ENCODE results near the gene FZD8. TPM values are rescaled to one million over a fixed set of nuclear protein-coding genes. Genes with fewer than 3 reads are reported as not detected.
A peak's percentile ranks its signal among the peaks of the same experiment; 100 is the strongest.

Gene FZD8
- total RNA-seq, 4 donors from 2014 or later, result 12.4 to 21.5 (median 19.9) TPM

- DNase-seq, result no peak
- TF ChIP-seq POLR2A (IDR thresholded peaks at IDR 0.05), result no peak
- Histone ChIP-seq H3K4me3 (replicated peaks in 1 of 3) (no peak overlapping the region), H3K4me1 (no peaks in the 10 kb centered on the region), H3K36me3 (no peaks in the 10 kb centered on the region), H3K27me3 (no peaks in the 10 kb centered on the region), H3K27ac (no peak overlapping the region), H3K9me3 (no peaks in the 10 kb centered on the region)
- intact Hi-C loops (cut with DNase I), result no loop called here
- WGBS, 2 donors, result 48 to 66% methylated on average over 5 of the region's 5 CpGs
These were observed 27.8 kb downstream of the FZD8 start for GRCh38 chr10:35614312-35614711.

- Histone ChIP-seq H3K4me3 (replicated peaks in 1 of 3) (no peak overlapping the region), H3K27me3 (no peaks in the 10 kb centered on the region), H3K9me3 (no peaks in the 10 kb centered on the region), H3K36me3 (no peaks in the 10 kb centered on the region), H3K4me1 (no peaks in the 10 kb centered on the region), H3K27ac (no peak overlapping the region)
- TF ChIP-seq CTCF (IDR thresholded peaks at IDR 0.05), result peak in 3 of 6 experiments; percentile 29 to 35 (median 34)
- no peak for TF ChIP-seq POLR2A (IDR thresholded peaks at IDR 0.05)
- DNase-seq, result no peak
- intact Hi-C loops (cut with DNase I), result no loop called here
- 51 to 55% methylated on average over 8 of the region's 8 CpGs for WGBS, 2 donors
These were observed 28.4 kb downstream of the FZD8 start for GRCh38 chr10:35613597-35614226.

- no peaks in the 10 kb centered on the region for H3K27me3 ChIP-seq
- H3K4me3 ChIP-seq (replicated peaks in 1 of 3), result no peak overlapping the region
- H3K9me3 ChIP-seq, result no peaks in the 10 kb centered on the region
- WGBS, 2 donors, result 65 to 67% methylated on average over 2 of the region's 2 CpGs
- no peak for DNase-seq
- TF ChIP-seq CTCF (IDR thresholded peaks at IDR 0.05) (no peak), POLR2A (IDR thresholded peaks at IDR 0.05) (no peak)
- no peak overlapping the region for H3K27ac ChIP-seq
- H3K36me3 ChIP-seq, result no peaks in the 10 kb centered on the region
- peaks cover 0 to 2% of the 10 kb centered on the region in 2 donors for H3K4me1 ChIP-seq
- intact Hi-C loops (cut with DNase I), result no loop called here
These were observed 29.0 kb downstream of the FZD8 start for GRCh38 chr10:35613107-35613440.

- Histone ChIP-seq H3K36me3 (no peaks in the 10 kb centered on the region), H3K4me1 (peaks cover 0 to 7% of the 10 kb centered on the region in 2 donors), H3K4me3 (replicated peaks in 1 of 3) (no peak overlapping the region), H3K27ac (no peak overlapping the region), H3K27me3 (no peaks in the 10 kb centered on the region), H3K9me3 (no peaks in the 10 kb centered on the region)
- 73 to 78% methylated on average over 6 of the region's 6 CpGs for WGBS, 2 donors
- no peak for DNase-seq
- intact Hi-C loops (cut with DNase I), result no loop called here
- TF ChIP-seq POLR2A (IDR thresholded peaks at IDR 0.05), result no peak
- no peak for TF ChIP-seq CTCF (IDR thresholded peaks at IDR 0.05)
These were observed 29.6 kb downstream of the FZD8 start for GRCh38 chr10:35612385-35613106.

- Histone ChIP-seq H3K27me3 (no peaks in the 10 kb centered on the region), H3K9me3 (no peaks in the 10 kb centered on the region), H3K27ac (no peak overlapping the region), H3K4me1 (peaks cover 0 to 9% of the 10 kb centered on the region in 2 donors), H3K36me3 (no peaks in the 10 kb centered on the region), H3K4me3 (replicated peaks in 1 of 3) (no peak overlapping the region)
- TF ChIP-seq CTCF (IDR thresholded peaks at IDR 0.05) (no peak), POLR2A (IDR thresholded peaks at IDR 0.05) (no peak)
- no peak for DNase-seq
- WGBS, 2 donors, result 79 to 84% methylated on average over 6 of the region's 6 CpGs
- intact Hi-C loops (cut with DNase I), result no loop called here
These were observed 30.3 kb downstream of the FZD8 start for GRCh38 chr10:35611750-35612149.

All from thyroid gland (tissue), 4 donors.